Chondrocyte (in vitro differentiated cells): ENCODE results near the gene SHANK3. TPM values are rescaled to one million over a fixed set of nuclear protein-coding genes. Genes with fewer than 3 reads are reported as not detected.
A peak's percentile ranks its signal among the peaks of the same experiment; 100 is the strongest.

Source experiments
- DNase-seq: peaks from one replicate; pipeline ENCODE4 v3.0.0; 2021; ENCODE audit warnings: mixed read lengths, low spot score
- H3K27ac Mint-ChIP-seq: one replicate; pipeline ENCODE4 v1.8.0; 2021; ENCODE audit warnings: mild to moderate bottlenecking, moderate library complexity, mixed read lengths; ENCODE audit not compliant: unreplicated experiment
- H3K27me3 Mint-ChIP-seq: 2 replicates; pipeline ENCODE4 v1.8.0; 2021; ENCODE audit warnings: low read depth, mixed read lengths
- H3K36me3 Mint-ChIP-seq: 2 replicates; pipeline ENCODE4 v1.8.0; 2021; ENCODE audit warnings: low read depth, mixed read lengths
- H3K4me1 Mint-ChIP-seq: 2 replicates; pipeline ENCODE4 v1.8.0; 2021; ENCODE audit warnings: low read depth, mild to moderate bottlenecking, mixed read lengths
- H3K4me3 Mint-ChIP-seq: one replicate; pipeline ENCODE4 v1.8.0; 2021; ENCODE audit warnings: mild to moderate bottlenecking, moderate library complexity, mixed read lengths; ENCODE audit not compliant: unreplicated experiment
- H3K9me3 Mint-ChIP-seq: 2 replicates; pipeline ENCODE4 v1.8.0; 2021; ENCODE audit warnings: low read depth, mixed read lengths
- total RNA-seq: library from RNA; stranded (reverse); gene quantifications from 3 replicates; pipeline ENCODE4 v1.2.1, GENCODE V29; 2021
- TF ChIP-seq, protein P1 (sequence below): fragments of 200-600 bp; sonication (generic); IDR thresholded peaks from 2 replicates; pipeline ENCODE4 v1.5.0; 2021; ENCODE audit warnings: antibody characterized with exemption, mild to moderate bottlenecking, moderate library complexity

The SHANK3 gene
- total RNA-seq, 1 donor from 2014 or later = 7.0 TPM

DNA sequence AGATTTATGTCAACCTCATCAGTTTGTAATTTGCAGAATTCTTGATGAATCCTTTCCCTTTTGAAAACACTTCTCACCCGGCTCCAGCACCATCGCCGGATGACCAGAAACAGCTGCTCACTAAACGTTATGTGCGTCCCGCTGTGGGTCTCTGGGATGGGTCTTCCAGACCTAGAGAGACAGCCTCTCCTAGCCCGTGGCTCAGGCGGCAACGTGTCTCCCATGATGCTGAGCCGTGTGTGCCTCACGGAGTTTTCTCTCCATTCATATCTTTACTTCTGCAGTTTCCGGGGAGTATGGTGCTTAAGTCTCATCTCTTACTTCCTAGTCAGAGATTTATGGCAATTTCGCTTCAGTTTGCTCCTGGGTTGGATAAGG is 40.4 kb downstream of the SHANK3 start:
- no peak overlapping the region for H3K4me3 Mint-ChIP-seq
- no peak overlapping the region for H3K27ac Mint-ChIP-seq
- DNase-seq = peak; percentile 51
- no peaks in the 10 kb centered on the region for H3K9me3 Mint-ChIP-seq
- TF ChIP-seq, protein P1, sequence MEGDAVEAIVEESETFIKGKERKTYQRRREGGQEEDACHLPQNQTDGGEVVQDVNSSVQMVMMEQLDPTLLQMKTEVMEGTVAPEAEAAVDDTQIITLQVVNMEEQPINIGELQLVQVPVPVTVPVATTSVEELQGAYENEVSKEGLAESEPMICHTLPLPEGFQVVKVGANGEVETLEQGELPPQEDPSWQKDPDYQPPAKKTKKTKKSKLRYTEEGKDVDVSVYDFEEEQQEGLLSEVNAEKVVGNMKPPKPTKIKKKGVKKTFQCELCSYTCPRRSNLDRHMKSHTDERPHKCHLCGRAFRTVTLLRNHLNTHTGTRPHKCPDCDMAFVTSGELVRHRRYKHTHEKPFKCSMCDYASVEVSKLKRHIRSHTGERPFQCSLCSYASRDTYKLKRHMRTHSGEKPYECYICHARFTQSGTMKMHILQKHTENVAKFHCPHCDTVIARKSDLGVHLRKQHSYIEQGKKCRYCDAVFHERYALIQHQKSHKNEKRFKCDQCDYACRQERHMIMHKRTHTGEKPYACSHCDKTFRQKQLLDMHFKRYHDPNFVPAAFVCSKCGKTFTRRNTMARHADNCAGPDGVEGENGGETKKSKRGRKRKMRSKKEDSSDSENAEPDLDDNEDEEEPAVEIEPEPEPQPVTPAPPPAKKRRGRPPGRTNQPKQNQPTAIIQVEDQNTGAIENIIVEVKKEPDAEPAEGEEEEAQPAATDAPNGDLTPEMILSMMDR = no peak
- no peaks in the 10 kb centered on the region for H3K4me1 Mint-ChIP-seq
- H3K27me3 Mint-ChIP-seq = no peaks in the 10 kb centered on the region
- peaks cover 7% of the 10 kb centered on the region for H3K36me3 Mint-ChIP-seq

DNA sequence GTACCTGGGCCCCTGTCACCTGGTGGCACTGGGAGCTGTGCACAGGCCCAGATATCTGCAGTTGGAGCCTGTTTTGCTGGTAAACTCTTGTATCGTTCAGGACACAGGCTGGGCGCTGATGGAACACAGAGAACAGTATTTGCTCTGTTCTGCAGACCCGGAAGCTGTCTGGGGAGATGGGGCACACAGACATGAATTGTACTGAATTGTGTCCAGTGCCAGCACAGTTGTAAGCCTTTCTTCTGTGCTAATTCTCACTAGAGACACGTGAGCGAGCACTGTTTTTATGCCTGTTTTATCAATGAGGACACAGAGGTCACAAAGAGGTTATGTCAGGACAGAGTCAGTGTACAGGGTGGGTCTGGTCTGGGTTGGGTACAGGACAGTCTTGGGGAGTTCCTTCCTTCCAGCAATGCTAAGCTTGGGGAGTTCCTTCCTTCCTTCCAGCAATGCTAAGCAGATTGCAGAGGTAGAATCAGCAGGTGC is 41.0 kb downstream of the SHANK3 start:
- no peaks in the 10 kb centered on the region for H3K27me3 Mint-ChIP-seq
- no peak overlapping the region for H3K4me3 Mint-ChIP-seq
- no peaks in the 10 kb centered on the region for H3K4me1 Mint-ChIP-seq

DNA sequence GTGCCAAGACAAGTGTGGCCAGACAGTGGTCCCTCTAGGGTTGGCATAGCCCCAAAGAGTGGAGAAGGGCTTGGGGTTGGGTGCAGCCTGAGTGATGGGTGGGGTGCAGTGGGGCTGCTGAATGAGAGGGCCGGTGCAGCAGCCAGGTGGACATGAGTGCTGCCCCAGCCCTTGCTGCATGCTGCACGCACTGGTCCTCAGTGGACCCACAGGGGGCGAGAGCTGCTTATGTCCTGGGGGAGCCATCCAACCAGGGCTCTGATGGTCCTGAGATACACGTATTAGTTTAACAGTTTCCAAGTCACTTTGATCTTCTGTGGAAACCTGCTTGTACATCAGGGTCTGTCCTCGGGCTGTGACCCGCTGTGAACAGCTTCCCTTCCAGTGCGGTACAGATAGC is 41.5 kb downstream of the SHANK3 start:
- no peak overlapping the region for H3K4me3 Mint-ChIP-seq
- H3K27ac Mint-ChIP-seq = no peak overlapping the region
- H3K27me3 Mint-ChIP-seq = peaks cover under 1% of the 10 kb centered on the region
- peaks cover 7% of the 10 kb centered on the region for H3K36me3 Mint-ChIP-seq
- TF ChIP-seq, protein P1 = no peak
- no peaks in the 10 kb centered on the region for H3K9me3 Mint-ChIP-seq
- peak; percentile 70 for DNase-seq
- no peaks in the 10 kb centered on the region for H3K4me1 Mint-ChIP-seq

More for the DNA sequence above, 41.0 kb downstream of the SHANK3 start:
- DNase-seq = peak; percentile 24
- TF ChIP-seq, protein P1 = no peak
- H3K36me3 Mint-ChIP-seq = peaks cover 7% of the 10 kb centered on the region
- no peaks in the 10 kb centered on the region for H3K9me3 Mint-ChIP-seq
- H3K27ac Mint-ChIP-seq = no peak overlapping the region

DNA sequence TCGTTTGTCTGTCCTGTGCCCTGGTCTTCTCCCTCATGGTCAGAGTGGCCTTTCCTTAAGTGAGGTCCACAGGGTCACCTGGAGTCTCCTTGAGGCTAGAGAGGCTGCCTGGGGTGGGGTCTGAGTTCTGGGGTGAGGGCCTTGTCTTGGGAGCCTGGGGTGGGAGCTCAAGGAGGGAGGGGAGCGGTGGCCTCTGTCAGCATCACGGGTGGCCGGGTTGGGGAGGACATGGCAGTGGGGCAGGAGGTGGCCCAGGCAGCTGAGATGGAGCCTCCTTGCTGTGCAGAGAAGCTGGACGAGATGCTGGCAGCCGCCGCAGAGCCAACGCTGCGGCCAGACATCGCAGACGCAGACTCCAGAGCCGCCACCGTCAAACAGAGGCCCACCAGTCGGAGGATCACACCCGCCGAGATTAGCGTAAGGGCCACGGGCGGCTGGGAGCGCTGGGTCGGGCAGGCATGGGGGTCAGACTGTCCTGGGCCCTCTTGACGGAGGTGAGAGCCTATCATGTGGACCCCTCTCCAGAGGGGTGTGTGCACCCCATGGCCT is 42.1 kb downstream of the SHANK3 start:
- no peak overlapping the region for H3K4me3 Mint-ChIP-seq
- H3K4me1 Mint-ChIP-seq = no peaks in the 10 kb centered on the region
- H3K27ac Mint-ChIP-seq = no peak overlapping the region
- peaks cover 7% of the 10 kb centered on the region for H3K36me3 Mint-ChIP-seq
- peak; percentile 78 for DNase-seq
- no peaks in the 10 kb centered on the region for H3K9me3 Mint-ChIP-seq
- TF ChIP-seq, protein P1 = no peak
- H3K27me3 Mint-ChIP-seq = peaks cover 6% of the 10 kb centered on the region

DNA sequence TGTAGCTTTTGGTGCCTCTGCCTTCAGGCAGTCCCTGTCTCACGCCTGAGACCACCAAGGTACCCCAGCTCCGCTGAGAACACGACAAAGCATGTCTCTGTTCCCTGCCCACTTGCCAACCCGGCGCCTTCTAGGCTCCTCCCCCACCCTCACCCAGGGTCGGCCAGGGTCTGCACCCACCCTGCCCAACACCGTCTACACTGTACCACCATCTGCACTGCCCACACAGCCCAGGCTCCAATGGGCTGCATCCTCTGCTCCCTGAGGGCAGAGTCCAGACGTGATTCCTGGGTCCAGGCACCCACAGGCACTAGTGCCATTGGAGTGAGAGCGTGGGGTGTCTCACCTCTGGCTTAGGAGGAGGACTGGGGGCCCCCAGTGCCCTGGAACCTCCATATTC is 42.6 kb downstream of the SHANK3 start:
- Mint-ChIP-seq H3K4me1 (no peaks in the 10 kb centered on the region), H3K27ac (no peak overlapping the region), H3K4me3 (no peak overlapping the region), H3K36me3 (peaks cover 7% of the 10 kb centered on the region), H3K27me3 (peaks cover 6% of the 10 kb centered on the region), H3K9me3 (no peaks in the 10 kb centered on the region)
- peak; percentile 74 for DNase-seq
- TF ChIP-seq, protein P1 = no peak
